HG03378 (cell line): ENCODE measurements around the gene PCGF5.
"Not testable (repeated sequence)": the region's sequence is repeated elsewhere in the genome, so short reads cannot be mapped to it uniquely, and the experiment has no call there.

Experiments
- ATAC-seq: cut with Tn5 transposase; IDR thresholded peaks from one replicate; pipeline ENCODE4 v1.9.1; 2021; ENCODE audit warnings: mild to moderate bottlenecking, moderate library complexity; ENCODE audit not compliant: unreplicated experiment

The PCGF5 gene

GRCh38 chr10:91317541-91317940 lies 97.1 kb downstream of the PCGF5 start:
- ATAC-seq = no peak

- no peak for ATAC-seq
These were observed 98.9 kb downstream of the PCGF5 start for GRCh38 chr10:91319336-91319735.

GRCh38 chr10:91323293-91323905 lies 102.9 kb downstream of the PCGF5 start:
- not testable (repeated sequence) for ATAC-seq

GRCh38 chr10:91328320-91328984 lies 108.0 kb downstream of the PCGF5 start:
- ATAC-seq = no peak
